GM23248 (cell line): Measurements from ENCODE around the gene SPOP. TPM values are rescaled to one million over a fixed set of nuclear protein-coding genes. Genes with fewer than 3 reads are reported as not detected.

Experiments
- DNase-seq: peaks from one replicate; pipeline ENCODE4 v3.0.0-alpha.2; 2015
- H2AFZ ChIP-seq: fragments of 200-600 bp; sonication (generic); 2 replicates; pipeline ENCODE4 v1.6.1; 2016; ENCODE audit warnings: antibody characterized with exemption
- H3F3A ChIP-seq: fragments of 200-600 bp; sonication (generic); 2 replicates; pipeline ENCODE4 v1.6.1; 2016; ENCODE audit warnings: mild to moderate bottlenecking, antibody characterized with exemption, mixed run types; ENCODE audit not compliant: insufficient read depth
- H3K27ac ChIP-seq: fragments of 200-600 bp; sonication (generic); 2 replicates; pipeline ENCODE4 v1.5.1; 2016; ENCODE audit warnings: mild to moderate bottlenecking
- H3K27me3 ChIP-seq: fragments of 200-600 bp; sonication (generic); replicated peaks from 2 replicates; pipeline ENCODE4 v1.6.1; 2016; ENCODE audit warnings: mild to moderate bottlenecking; ENCODE audit not compliant: insufficient read depth
- H3K36me3 ChIP-seq: fragments of 200-600 bp; sonication (generic); 2 replicates; pipeline ENCODE4 v1.6.1; 2016; ENCODE audit warnings: low read depth, mild to moderate bottlenecking
- H3K4me1 ChIP-seq: fragments of 200-600 bp; sonication (generic); 2 replicates; pipeline ENCODE4 v1.6.1; 2016; ENCODE audit warnings: mild to moderate bottlenecking; ENCODE audit not compliant: insufficient read depth
- H3K4me2 ChIP-seq: fragments of 200-600 bp; sonication (generic); one replicate; pipeline ENCODE4 v1.6.1; 2016; ENCODE audit warnings: mild to moderate bottlenecking; ENCODE audit not compliant: unreplicated experiment
- H3K4me3 ChIP-seq: fragments of 200-600 bp; sonication (generic); 2 replicates; pipeline ENCODE4 v1.5.1; 2016; ENCODE audit warnings: mild to moderate bottlenecking
- H3K79me2 ChIP-seq: fragments of 200-600 bp; sonication (generic); 2 replicates; pipeline ENCODE4 v1.6.1; 2016; ENCODE audit warnings: mild to moderate bottlenecking; ENCODE audit not compliant: insufficient read depth
- H3K9ac ChIP-seq: fragments of 200-600 bp; sonication (generic); 2 replicates; pipeline ENCODE4 v1.6.1; 2016; ENCODE audit warnings: mild to moderate bottlenecking
- H3K9me2 ChIP-seq: fragments of 200-600 bp; sonication (generic); 2 replicates; pipeline ENCODE4 v1.6.1; 2016; ENCODE audit warnings: mixed run types, mild to moderate bottlenecking, moderate library complexity; ENCODE audit not compliant: insufficient read depth
- H3K9me3 ChIP-seq: fragments of 200-600 bp; sonication (generic); one replicate; pipeline ENCODE4 v1.6.1; 2017; ENCODE audit warnings: low read depth
- H4K20me1 ChIP-seq: fragments of 200-600 bp; sonication (generic); 2 replicates; pipeline ENCODE4 v1.6.0; 2016; ENCODE audit not compliant: insufficient read depth
- EZH2 ChIP-seq: fragments of 200-600 bp; sonication (generic); IDR thresholded peaks from 2 replicates; pipeline ENCODE4 v1.6.1; 2018; ENCODE audit warnings: antibody characterized with exemption, mild to moderate bottlenecking; ENCODE audit not compliant: insufficient read depth, poor library complexity, severe bottlenecking
- EZH2phosphoT487 ChIP-seq: fragments of 200-600 bp; sonication (generic); IDR thresholded peaks from 2 replicates; pipeline ENCODE4 v1.6.1; 2018; ENCODE audit warnings: antibody characterized with exemption, moderate library complexity, mild to moderate bottlenecking, low read depth; ENCODE audit not compliant: insufficient read depth
- WGBS, 2 experiments: methylation state at CpG; one replicate each; pipeline ENCODE4 v1.1.6; 2015 to 2017; ENCODE audit warnings: low lambda C conversion rate in 2 of 2, low coverage in 1 of 2; ENCODE audit errors: missing lambda C conversion rate in 2 of 2; 5-methylcytosine and 5-hydroxymethylcytosine counted together
- in situ Hi-C: fragments of 300-500 bp; cut with MboI; formaldehyde crosslinking; loops from 2 replicates; pipeline ENCODE4 v1.15.0; 2020
- polyA plus RNA-seq: library from polyadenylated mRNA; unstranded; fragments of >200 nt; fragmentation: Nextera tagmentation; extraction: Ambion mirVana; gene quantifications from 2 replicates; pipeline ENCODE4 v1.2.1, GENCODE V29; 2016
- total RNA-seq: library from RNA; depleted of rRNA; stranded (reverse); fragments of >200 nt; shearing (Covaris generic); gene quantifications from 2 replicates; pipeline ENCODE4 v1.2.3, GENCODE V29; 2014

Gene SPOP
- total and polyA plus RNA-seq, 2 experiments from 2014 or later: 64.1 to 69.8 TPM

DNA sequence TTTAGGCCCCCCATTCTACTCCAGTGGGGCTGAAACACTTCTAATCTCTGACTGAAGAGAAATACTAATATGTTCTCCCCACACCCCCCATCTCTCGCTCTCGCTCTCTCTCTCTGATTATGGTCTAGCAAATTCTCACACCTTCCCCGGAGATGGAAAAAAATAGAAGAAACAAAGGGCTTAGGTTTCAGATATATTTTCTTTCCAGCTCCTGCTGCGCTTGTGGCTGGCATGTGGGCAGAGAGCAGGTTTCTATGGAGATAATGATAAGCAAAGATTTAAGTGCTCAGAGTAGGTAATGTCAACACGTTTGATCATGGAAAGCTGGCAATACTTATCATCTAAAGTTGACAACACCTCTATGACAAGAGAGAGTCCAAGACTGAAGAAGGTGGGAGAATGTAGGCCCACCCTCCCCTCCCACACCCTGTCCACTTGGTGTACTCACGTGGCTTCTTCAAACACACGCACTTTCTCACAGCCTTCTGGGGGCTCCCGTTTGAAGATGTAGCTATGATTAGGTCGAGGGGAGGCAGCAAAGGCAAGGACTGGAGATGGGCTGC, 37.9 kb upstream of the SPOP start:
- no peaks in the 10 kb centered on the region for H3K4me1 ChIP-seq
- H3K4me2 ChIP-seq: no peak overlapping the region
- H3K9ac ChIP-seq: no peak overlapping the region
- H3K27me3 ChIP-seq: no peaks in the 10 kb centered on the region
- H3K79me2 ChIP-seq: no peaks in the 10 kb centered on the region
- no peaks in the 10 kb centered on the region for H3K9me2 ChIP-seq
- 81 to 83% methylated on average over 8 to 9 of the region's 9 CpGs for WGBS, 2 experiments
- TF ChIP-seq EZH2phosphoT487: no peak
- no peak for TF ChIP-seq EZH2
- in situ Hi-C loops: no loop called here
- no peaks in the 10 kb centered on the region for H3F3A ChIP-seq
- DNase-seq: no peak
- no peak overlapping the region for H2AFZ ChIP-seq
- no peak overlapping the region for H3K4me3 ChIP-seq
- H4K20me1 ChIP-seq: no peaks in the 10 kb centered on the region
- no peak overlapping the region for H3K27ac ChIP-seq
- H3K9me3 ChIP-seq: no peaks in the 10 kb centered on the region
- H3K36me3 ChIP-seq: no peaks in the 10 kb centered on the region

DNA sequence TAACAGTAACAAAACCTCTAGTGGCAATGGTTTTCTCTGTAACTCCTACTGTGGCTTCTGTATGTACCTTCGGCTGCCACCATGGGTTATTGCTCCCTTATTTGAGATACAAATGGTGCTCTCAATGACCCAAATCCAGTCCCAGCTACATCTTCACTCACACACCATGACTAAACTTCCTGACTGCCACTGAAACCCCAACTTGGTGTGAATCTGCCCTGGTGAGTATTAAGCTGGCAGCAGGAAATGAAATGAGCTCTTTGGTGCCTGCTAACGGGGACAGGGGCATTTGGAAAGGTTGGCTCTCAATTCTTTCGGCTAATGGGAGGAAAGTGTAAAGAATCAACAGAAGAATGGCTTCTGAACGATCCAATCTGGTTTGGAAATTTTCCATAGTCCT, 37.3 kb upstream of the SPOP start:
- 69 to 71% methylated on average over 4 of the region's 4 CpGs for WGBS, 2 experiments
- Histone ChIP-seq H3K36me3 (no peaks in the 10 kb centered on the region), H3K9ac (no peak overlapping the region), H3K4me1 (no peaks in the 10 kb centered on the region), H3F3A (no peaks in the 10 kb centered on the region), H3K9me3 (no peaks in the 10 kb centered on the region), H4K20me1 (no peaks in the 10 kb centered on the region), H3K27ac (no peak overlapping the region), H3K4me2 (no peak overlapping the region), H3K9me2 (no peaks in the 10 kb centered on the region), H2AFZ (no peak overlapping the region), H3K27me3 (no peaks in the 10 kb centered on the region), H3K79me2 (no peaks in the 10 kb centered on the region), H3K4me3 (no peak overlapping the region)
- TF ChIP-seq EZH2phosphoT487: no peak
- TF ChIP-seq EZH2: no peak
- in situ Hi-C loops: no loop called here
- no peak for DNase-seq

DNA sequence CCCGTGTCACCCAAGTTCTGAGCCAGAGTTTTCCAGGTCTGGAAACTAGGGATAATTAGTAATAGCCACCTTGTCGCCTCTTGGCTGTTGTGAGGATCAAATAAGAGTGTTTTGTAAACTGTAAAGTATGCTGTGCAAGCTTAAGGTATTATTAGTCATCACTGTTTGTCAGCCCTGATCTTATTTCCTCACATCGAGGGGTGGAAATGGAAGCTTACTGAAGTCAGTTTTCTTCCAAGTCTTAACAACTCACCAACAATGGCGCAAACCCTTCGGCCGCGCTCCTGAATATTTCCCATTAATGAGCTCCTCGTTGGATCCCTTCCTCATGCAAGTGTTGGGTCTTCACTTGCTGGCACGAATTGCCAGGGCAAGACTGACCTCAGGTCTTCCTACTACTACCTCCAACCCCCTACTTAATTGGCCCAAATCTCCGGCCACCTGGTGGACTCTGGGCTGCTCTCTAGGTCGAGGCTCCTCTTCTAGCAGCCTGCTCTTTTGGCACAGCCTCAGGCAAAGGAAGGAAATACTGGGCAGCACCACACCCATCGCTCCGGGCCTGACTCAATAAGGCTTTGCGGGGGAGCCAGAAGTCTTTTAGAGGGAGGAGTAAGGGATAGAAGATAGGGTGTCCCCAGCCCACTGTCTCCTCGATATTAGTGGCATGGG, 30.8 kb upstream of the SPOP start:
- in situ Hi-C loops: loop anchor here (5.0 to 10.0 kb wide), 2 partner anchors 64 to 136 kb away; partner anchors contain the start of gene TAC4
- Histone ChIP-seq H3K9ac (peak overlapping the region; percentile 97), H3K27me3 (no peaks in the 10 kb centered on the region), H3K4me3 (peak overlapping the region; percentile 99), H3K27ac (peak overlapping the region; percentile 48), H3K36me3 (peaks cover 14% of the 10 kb centered on the region; the same call in 1 of the 2 replicates), H4K20me1 (no peaks in the 10 kb centered on the region), H3F3A (no peaks in the 10 kb centered on the region), H3K9me3 (no peaks in the 10 kb centered on the region), H3K4me1 (peaks cover 15% of the 10 kb centered on the region), H3K79me2 (peaks cover 25% of the 10 kb centered on the region), H3K4me2 (peak overlapping the region; percentile 89), H3K9me2 (no peaks in the 10 kb centered on the region), H2AFZ (peak overlapping the region; percentile 96)
- WGBS, 2 experiments: 39 to 40% methylated on average over 15 of the region's 15 CpGs
- DNase-seq: peak; percentile 70
- TF ChIP-seq EZH2phosphoT487 (no peak), EZH2 (no peak)

DNA sequence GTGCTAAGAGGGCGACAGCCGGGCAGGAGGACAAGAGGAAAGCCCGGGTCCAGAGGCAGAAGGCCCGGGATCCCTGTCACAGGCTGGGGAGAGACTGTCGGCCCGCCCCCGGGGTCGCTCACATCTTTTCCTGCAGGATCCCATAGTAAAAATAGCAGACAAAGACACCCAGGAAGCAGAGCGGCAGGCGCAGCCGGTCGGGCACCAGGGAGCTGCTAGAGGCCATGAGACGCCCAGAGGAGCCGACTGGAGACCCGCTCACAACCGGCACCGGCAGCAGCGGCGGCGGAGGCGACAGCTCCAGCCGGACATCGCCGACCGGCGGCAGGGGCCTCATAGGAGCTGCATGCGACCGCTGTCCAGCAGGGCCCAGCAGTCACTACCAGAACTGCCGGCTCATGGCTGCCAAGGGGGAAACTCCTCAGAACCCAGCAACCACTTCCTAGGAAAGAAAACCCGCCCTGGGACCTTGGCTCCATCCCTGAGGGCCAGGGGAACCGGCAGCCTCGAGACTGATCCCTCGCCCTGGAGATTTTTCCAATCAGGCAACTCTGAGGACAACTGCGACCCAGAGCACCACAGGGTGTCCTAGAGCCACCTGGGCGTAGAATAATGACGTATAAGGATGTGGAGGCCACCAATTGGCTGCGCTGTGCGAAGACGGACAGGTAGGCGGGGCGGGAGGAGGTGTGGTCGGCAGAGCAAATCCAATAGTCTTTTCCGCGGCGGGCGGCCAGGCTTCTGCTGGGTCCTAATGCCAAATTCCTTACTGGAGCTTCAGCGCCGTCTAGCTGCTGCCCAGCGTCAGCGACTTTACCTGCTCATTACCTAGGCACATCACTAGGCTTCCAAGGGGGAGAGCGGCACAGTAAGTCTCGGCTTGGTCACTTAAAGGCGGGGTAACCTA, 30.0 kb upstream of the SPOP start, which contains the start of gene SLC35B1:
Gene SLC35B1, minus strand, starts transcription at position 357 of the 907 bp plus-strand sequence. Its CDS starts 131 bp downstream, at position 226.
- Histone ChIP-seq H2AFZ (peak within 1 kb of the TSS; percentile 96), H3K4me3 (peak within 1 kb of the TSS; percentile 99), H3K36me3 (peaks cover 18% of the 10 kb centered on the region; the same call in 1 of the 2 replicates), H3K4me1 (peaks cover 15% of the 10 kb centered on the region), H4K20me1 (no peaks in the 10 kb centered on the region), H3K27ac (peak within 1 kb of the TSS; percentile 92), H3F3A (no peaks in the 10 kb centered on the region), H3K9me2 (no peaks in the 10 kb centered on the region), H3K27me3 (no peaks in the 10 kb centered on the region), H3K9me3 (no peaks in the 10 kb centered on the region), H3K9ac (peak within 1 kb of the TSS; percentile 97), H3K79me2 (peaks cover 25% of the 10 kb centered on the region), H3K4me2 (peak within 1 kb of the TSS; percentile 96)
- in situ Hi-C loops: loop anchor here (5.0 to 10.0 kb wide), 2 partner anchors 64 to 137 kb away; partner anchors contain the start of gene TAC4
- TF ChIP-seq EZH2: no peak
- TF ChIP-seq EZH2phosphoT487: no peak
- peak; percentile 99 for DNase-seq
- 1 to 2% methylated on average over 44 to 53 of the region's 53 CpGs for WGBS, 2 experiments
